Measurements from ENCODE around the gene FTH1. TPM values are rescaled to one million over a fixed set of nuclear protein-coding genes. Genes with fewer than 3 reads are reported as not detected.

FTH1 gene
- total RNA-seq, 1 donor: 1,813 TPM

GRCh38 chr11:61959114-61959513, 8.3 kb downstream of the FTH1 start:
- no peak for DNase-seq (ENCODE audit: low read depth)
- TF ChIP-seq CTCF (IDR thresholded peaks at IDR 0.05; ENCODE audit: insufficient read depth, low read length): no peak

GRCh38 chr11:61958590-61958989, 8.8 kb downstream of the FTH1 start:
- no peak for TF ChIP-seq CTCF (IDR thresholded peaks at IDR 0.05; ENCODE audit: insufficient read depth, low read length)
- DNase-seq (ENCODE audit: low read depth): no peak
- no peak overlapping the region for H3K4me3 ChIP-seq (ENCODE audit: low read depth, low read length)

More at GRCh38 chr11:61959114-61959513, 8.3 kb downstream of the FTH1 start:
- H3K4me3 ChIP-seq (ENCODE audit: low read depth, low read length): no peak overlapping the region

GRCh38 chr11:61957021-61957770, 10.2 kb downstream of the FTH1 start:
- DNase-seq (ENCODE audit: low read depth): no peak
- no peak overlapping the region for H3K4me3 ChIP-seq (ENCODE audit: low read depth, low read length)
- TF ChIP-seq CTCF (IDR thresholded peaks at IDR 0.05; ENCODE audit: insufficient read depth, low read length): no peak

DNA sequence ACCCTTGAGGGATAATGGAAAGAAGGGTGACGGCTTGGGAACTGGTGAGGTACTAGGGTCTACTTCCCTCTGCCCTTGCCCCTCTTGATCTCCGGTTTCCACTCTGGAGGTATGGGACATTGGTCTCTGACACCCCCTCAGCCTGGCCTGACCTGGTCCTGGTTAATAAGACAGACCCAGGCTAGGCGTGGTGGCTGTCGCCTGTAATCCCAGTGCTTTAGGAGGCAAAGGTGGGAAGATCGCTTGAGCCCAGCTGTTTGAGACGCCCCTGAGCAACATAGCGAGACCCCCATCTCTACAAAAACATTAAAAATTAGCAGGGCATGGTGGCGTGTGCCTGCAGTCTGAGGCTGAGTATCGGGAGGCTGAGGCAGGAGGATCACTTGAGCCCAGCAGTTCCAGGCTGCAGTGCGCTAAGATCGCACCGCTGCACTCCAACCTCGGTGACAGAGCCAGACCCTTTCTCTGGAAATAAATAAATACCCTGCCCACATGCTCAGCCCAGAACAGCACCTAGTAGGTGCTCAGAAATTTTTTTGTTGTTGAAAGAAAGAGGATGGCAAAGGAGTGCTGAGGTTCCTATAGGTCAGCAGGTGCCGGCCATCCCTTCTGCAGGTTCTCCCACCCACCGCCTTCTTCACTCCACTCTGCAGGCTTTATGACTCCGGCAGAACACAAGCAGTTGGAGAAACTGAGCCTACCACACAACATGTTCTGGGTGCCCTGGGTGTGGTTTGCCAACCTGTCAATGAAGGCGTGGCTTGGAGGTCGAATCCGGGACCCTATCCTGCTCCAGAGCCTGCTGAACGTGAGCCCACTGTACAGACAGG, 11.0 kb downstream of the FTH1 start:
- no peak for TF ChIP-seq CTCF (IDR thresholded peaks at IDR 0.05; ENCODE audit: insufficient read depth, low read length)
- H3K4me3 ChIP-seq (ENCODE audit: low read depth, low read length): peak overlapping the region; percentile 50
- DNase-seq (ENCODE audit: low read depth): no peak

- peak overlapping the region; percentile 50 for H3K4me3 ChIP-seq (ENCODE audit: low read depth, low read length)
- no peak for TF ChIP-seq CTCF (IDR thresholded peaks at IDR 0.05; ENCODE audit: insufficient read depth, low read length)
- DNase-seq (ENCODE audit: low read depth): no peak
These were observed 11.9 kb downstream of the FTH1 start for GRCh38 chr11:61955422-61956135.

DNA sequence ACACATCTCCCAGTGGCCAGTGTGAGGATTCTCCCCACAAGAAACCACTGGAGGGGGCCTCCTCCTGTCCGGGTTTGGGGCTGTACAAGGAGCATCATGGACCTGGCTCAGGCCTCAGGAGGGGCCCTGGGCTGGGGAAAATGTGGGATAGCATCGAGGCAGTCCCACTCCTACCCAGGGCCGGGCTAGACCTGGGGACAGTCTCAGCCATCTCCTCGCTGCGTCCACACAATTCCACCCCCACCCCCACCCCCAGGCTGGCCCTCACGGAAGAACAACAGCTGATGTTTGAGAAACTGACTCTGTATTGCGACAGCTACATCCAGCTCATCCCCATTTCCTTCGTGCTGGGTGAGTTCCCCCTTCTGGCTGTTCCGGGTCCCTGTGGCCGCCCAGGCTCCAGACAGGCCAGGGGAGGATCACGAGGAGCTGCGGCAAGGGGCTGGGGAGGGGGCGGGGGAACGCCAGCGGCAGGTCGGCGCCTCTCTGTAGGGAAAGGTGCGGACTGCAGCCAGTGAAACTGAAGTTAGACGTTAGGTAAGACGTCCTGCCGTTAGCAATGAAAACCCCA, 12.5 kb downstream of the FTH1 start:
- peak; percentile 49 for TF ChIP-seq CTCF (IDR thresholded peaks at IDR 0.05; ENCODE audit: insufficient read depth, low read length)
- DNase-seq (ENCODE audit: low read depth): peak; percentile 86
- H3K4me3 ChIP-seq (ENCODE audit: low read depth, low read length): peak overlapping the region; percentile 48

All from fibroblast of the aortic adventitia (primary cell).